ENCODE results near the gene NIN. TPM values are rescaled to one million over a fixed set of nuclear protein-coding genes. Genes with fewer than 3 reads are reported as not detected.

Gene NIN
- total RNA-seq, 4 donors from 2014 or later: 23.7 to 51.2 (median 29.5) TPM

GRCh38 chr14:50675597-50675996 is 155.4 kb downstream of the NIN start:
- ATAC-seq (ENCODE audit: low FRiP score) (no peak), DNase-seq (ENCODE audit: low spot score) (no peak)
- TF ChIP-seq CTCF (IDR thresholded peaks at IDR 0.05): no peak

GRCh38 chr14:50670866-50671256 is 160.1 kb downstream of the NIN start:
- no peak for ATAC-seq (ENCODE audit: low FRiP score)
- DNase-seq (ENCODE audit: low spot score): no peak
- no peak for TF ChIP-seq CTCF (IDR thresholded peaks at IDR 0.05)

- no peak for TF ChIP-seq CTCF (IDR thresholded peaks at IDR 0.05)
- ATAC-seq (ENCODE audit: low FRiP score) (no peak), DNase-seq (ENCODE audit: low spot score) (no peak)
Observed at GRCh38 chr14:50670196-50670865, 160.6 kb downstream of the NIN start.

Small RNAs within 50 kb of the gene (small RNA-seq; reads per million reads assigned to genes)
- not detected for gene RF00593

Other genes with a start within 250 kb of the NIN start
- 10 to 100 TPM; 37.7 to 49.7 (median 40.0) TPM for gene SAV1, start 162.9 kb downstream of the NIN start, total RNA-seq
- gene ABHD12B, start 40.9 kb upstream of the NIN start, total RNA-seq: 1 to 10 TPM in 1 of 4 donors, not detected in 3; 2.5 TPM
- 100 to 1,000 TPM in 3 of 4 donors, 10 to 100 TPM in 1; 91.0 to 177 (median 117) TPM for gene PYGL, start 113.3 kb upstream of the NIN start, total RNA-seq

Measured in omental fat pad (tissue), 4 donors.